GM18861 (cell line): ENCODE measurements around the gene DDT.
"Not testable (repeated sequence)": the region's sequence is repeated elsewhere in the genome, so short reads cannot be mapped to it uniquely, and the experiment has no call there.

Experiments
- ATAC-seq: cut with Tn5 transposase; IDR thresholded peaks from one replicate; pipeline ENCODE4 v1.9.1; 2021; ENCODE audit not compliant: unreplicated experiment

DDT gene

DNA sequence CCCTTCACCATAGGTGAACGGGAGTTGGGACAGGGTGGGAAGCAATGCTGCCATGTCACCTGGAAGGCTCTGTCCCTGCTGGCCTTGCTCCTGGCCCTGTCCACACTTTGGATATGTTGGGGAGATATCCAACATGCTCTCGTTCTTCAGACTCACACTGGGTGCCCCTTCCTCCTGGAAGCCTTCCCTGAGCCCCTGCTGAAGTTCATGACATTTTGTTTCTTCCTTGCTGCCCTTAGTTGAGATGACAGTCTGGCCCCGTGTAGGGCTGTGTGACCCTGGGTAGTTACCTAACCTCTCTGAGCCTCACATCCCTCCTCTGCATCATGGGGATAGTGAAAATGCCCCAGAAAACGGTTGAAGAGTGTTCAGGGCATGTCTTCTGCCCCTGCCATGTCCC is 20.8 kb downstream of the DDT start:
- not testable (repeated sequence) for ATAC-seq

DNA sequence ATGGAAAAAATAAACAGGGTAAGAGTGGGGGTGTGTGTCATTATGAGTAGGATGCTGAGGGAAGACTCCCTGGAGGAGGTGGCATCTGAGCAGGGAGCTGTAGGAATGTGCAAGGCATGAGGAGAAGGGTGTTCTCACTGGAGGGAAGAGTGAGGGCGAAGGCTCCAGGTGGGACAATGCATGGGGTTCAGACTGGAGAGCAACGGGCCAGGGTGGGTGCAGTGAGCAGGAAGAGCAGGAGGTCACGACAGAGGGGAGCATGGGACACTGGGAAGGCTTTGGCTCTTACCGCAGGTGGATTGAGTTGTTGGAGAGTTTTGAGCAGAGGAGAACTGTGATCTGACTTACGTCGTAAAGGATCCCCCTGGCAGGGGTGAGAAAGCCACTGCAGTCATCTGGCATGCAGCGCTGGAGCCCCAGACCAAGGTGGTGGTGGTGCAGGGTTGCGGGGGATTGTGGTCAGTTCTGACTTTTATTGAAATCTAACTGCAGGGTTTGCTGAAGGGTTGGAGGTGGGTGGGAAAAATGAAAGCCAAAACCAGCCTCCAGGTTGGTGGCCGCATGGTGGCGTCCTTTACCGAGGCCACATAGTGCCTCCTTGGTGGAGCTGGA is 21.3 kb downstream of the DDT start:
- not testable (repeated sequence) for ATAC-seq

DNA sequence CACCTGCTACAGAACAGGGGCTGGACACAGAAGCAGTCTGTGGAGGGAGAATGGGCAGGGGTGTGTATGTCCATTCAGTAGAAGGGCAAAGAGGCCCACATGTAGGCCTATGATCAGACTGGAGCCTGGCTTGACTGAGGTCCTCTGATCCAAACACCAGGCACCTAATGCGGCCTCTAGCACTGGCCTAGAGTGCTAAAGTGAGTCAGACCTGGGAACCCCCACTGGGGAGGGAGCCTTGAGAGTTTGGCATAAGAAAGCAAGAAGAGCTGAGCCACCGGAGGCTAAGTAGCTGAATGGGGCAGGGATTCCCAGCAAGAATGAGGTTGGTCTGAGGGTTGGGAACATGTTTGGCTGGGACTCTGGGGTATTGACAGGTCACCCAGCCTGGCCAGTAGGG is 22.9 kb downstream of the DDT start:
- not testable (repeated sequence) for ATAC-seq

DNA sequence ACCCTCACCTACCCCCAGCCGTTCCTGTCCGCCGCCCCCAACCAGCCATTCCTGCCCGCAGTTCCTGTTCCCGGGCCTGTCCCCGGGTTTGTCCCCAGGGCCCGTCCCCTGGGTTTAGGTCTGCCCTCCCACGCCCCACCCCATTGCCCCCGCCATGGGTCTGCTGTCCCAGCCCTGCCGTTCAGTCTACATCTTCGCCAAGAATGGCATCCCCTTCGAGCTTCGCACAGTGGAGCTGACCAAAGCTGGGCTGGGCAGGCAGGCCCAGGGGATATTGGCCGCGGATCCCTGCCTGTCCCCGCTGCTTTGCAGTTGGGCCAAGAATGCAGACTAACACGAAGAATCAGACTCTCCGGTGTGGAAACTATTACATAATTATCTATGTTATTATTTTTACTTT is 24.5 kb downstream of the DDT start:
- ATAC-seq: not testable (repeated sequence)

DNA sequence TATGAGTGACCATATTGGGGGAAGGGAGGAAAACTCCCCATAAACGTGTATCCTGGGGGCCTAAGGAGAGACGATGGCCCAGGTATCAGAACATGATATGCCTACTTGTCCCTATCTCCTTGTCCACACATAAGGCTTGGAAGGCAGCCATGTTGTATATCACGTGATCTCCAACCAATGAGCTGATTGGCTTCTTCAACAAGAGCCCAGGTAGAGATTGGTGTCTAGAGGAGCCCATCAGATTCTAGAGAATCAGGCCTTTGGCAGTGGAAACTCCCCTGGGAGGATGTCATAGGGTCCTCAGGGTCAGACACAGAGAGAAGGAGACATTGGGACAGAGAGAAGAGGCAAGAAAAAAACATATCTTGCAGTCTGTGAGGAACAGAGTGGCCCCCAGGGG is 26.9 kb downstream of the DDT start:
- not testable (repeated sequence) for ATAC-seq

DNA sequence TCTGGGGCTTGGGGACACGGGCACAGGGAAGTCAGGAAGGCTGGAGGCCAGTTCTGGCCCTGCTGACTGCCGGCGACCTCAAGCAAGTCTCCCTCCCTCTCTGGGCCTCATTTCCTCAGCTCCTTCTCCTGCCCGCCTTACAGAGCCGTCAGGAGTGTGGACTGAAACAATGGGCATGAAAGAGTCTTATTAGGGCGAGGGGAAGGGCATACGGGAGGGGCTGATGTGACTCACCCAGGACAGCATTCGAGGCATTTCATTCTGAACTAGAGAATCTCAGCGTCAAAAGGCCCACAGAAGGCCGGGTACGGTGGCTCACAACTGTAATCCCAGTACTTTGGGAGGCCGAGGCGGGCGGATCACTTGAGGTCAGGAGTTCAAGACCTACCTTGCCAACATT is 34.1 kb downstream of the DDT start:
- not testable (repeated sequence) for ATAC-seq

DNA sequence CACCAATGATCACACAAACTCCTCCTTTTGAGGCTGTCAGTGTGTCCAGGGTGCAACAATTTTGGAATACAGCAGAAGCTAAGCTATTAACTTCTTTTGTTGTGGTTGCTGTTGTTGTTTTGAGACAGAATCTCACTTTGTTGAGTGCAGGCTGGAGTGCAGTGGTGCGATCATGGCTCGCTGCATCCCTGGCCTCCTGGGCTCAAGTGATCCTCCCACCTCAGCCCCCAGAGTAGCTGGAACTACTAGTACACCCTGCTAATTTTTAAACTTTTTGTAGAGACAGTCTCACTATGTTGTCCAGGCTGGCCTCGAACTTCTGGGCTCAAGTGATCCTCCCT is 35.3 kb downstream of the DDT start:
- no peak for ATAC-seq

DNA sequence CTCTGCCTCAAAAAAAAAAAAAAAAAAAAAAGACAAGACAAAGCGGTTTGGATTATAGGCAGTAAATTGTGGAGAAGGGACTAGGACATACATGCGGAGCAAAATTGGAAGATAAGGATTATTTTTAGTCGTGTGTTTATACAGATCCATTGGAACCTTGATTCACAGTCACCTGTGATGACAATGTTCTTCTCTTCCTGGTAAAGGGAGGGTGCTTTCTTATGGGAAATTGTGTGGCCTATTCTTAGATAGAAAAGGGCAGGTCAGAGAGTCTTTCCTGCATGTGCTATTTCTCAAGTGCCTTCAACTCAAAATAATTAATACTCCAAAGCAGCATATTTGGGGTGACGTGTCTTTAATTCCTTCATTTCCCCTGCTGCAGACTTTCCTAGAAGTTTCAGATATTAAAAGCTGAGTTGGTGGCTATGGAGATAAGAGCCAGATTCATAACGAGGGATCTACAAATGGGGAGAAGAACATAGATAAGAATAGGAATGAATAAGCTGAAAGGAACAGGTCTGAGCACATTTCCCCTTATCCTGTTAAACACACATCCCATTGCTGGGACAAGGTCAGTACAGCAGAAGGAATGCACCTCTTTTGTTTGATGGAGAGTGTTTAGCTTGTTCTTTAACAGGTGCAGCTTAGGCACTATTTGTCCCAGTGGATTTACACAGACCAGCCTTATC is 35.8 kb downstream of the DDT start:
- ATAC-seq: no peak

DNA sequence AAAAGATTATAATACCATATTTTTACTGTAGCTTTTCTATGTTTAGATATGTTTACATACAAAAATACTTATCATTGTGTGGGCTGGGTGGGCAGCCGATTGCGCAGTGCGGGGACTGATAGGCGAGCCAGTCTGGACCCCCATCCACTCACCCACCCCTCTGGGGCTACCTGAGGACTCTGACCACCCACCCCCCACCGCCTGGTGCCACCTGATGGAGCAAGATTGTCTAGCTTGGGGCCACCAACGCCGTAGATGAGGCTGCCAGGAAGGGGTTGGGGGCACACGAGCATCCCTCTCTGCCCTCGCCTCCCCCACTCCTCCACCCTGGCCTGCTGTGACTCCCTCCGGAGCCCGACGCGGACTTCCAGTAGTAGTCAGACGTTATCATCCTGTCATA is 47.7 kb downstream of the DDT start:
- no peak for ATAC-seq

DNA sequence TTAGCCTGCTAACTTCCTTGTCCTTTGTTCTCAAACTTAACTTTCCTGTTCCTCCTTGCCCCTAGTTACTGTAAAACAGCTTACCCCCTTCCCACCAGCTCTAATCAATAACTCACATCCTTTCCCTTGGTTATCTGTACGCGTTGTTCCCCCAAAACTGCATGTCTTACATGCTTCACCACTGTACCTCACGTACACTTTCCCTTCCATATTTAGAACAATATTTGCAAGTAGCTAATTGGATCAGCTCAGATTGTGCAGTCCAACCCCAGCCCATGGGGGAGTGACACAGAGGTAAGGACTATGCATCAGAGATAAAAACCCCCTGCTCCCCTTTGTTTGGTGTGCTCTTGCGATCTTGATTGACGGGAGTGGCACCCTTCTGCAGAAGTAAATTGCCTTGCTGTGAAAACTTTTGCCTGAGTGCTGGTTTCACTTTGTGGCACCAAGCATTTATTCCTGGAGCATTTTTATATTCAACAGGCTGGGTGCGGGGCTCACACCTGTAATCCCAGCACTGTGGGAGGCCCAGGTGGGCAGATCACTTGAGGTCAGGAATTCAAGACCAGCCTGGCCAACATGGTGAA is 49.1 kb downstream of the DDT start:
- no peak for ATAC-seq

DNA sequence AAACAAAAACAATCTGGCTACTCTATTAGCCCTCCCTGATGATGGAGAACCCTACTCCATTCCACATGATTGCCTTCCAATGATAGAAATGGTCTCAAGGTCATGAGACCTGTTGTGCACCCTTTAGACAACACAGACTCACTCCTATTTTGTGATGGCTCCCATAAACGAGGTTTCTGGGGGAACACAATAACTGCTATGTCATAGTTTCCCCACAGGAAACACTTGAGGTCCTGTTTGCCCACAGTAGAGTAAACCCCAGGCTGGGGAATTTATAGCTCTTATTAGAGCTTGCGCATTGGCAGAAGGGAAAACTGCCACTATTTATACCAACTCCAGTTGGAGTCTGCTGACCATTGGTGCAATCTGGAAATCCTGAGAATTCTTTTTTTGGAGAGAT is 51.3 kb downstream of the DDT start:
- ATAC-seq: no peak

DNA sequence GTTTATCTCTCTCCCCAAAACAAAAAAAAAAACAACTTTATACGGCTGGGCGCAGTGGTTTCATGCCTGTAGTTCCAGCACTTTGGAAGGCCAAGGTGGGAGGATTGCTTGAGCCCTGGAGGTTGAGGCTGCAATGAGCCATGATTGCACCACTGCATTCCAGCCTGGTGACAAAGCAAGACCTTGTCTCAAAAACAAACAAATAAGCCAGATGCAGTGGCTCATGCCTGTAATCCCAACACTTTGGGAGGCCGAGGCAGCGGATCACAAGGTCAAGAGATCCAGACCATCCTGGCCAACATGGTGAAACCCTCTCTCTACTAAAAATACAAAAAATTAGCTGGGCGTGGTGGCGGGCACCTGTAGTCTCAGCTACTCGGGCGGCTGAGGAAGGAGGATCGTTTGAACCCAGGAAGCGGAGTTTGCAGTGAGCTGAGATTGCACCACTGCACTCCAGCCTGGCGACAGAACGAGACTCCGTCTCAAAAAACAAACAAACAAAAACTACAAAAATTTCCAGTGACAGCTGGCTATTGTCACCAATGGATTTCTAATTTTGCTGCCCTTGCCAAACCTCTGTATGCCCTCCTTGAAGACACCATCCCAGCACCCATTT is 52.5 kb downstream of the DDT start:
- not testable (repeated sequence) for ATAC-seq
